Bronchial epithelial cell (primary cell): ENCODE data around the gene SNAP29. TPM values are rescaled to one million over a fixed set of nuclear protein-coding genes. Genes with fewer than 3 reads are reported as not detected.

Experiments used
- DNase-seq: peaks from one replicate; pipeline ENCODE4 v3.0.0-alpha.2; 2010; ENCODE audit warnings: low read depth
- FAIRE-seq: peaks from 2 replicates; lab custom pipeline; 2011; peaks lifted over from hg19 to GRCh38; lab: Jason Lieb, UNC
- H3K27me3 ChIP-seq: 2 replicates; pipeline ENCODE4 v1.5.1; 2011; ENCODE audit warnings: low read length; ENCODE audit not compliant: control insufficient read depth, insufficient read depth
- H3K36me3 ChIP-seq: 2 replicates; pipeline ENCODE4 v1.5.1; 2011; ENCODE audit warnings: low read length; ENCODE audit not compliant: control insufficient read depth, insufficient read depth
- H3K4me3 ChIP-seq: 2 replicates; pipeline ENCODE4 v1.5.1; 2011; ENCODE audit warnings: mild to moderate bottlenecking, low read depth, low read length, control low read depth
- CTCF ChIP-seq: IDR thresholded peaks from 2 replicates; pipeline ENCODE4 v1.5.1; 2011; ENCODE audit warnings: mild to moderate bottlenecking, moderate library complexity, low read length, control low read depth, inconsistent platforms; ENCODE audit not compliant: insufficient read depth, severe bottlenecking
- total RNA-seq: library from RNA; depleted of rRNA; stranded (reverse); fragments of >200 nt; gene quantifications from 2 replicates; pipeline ENCODE4 v1.2.1, GENCODE V29; 2014

The SNAP29 gene
- total RNA-seq, 1 donor from 2014 or later = 3.7 TPM

- FAIRE-seq (no peak), DNase-seq (no peak)
- no peak for TF ChIP-seq CTCF
- H3K36me3 ChIP-seq = peaks cover 6% of the 10 kb centered on the region
- no peak overlapping the region for H3K4me3 ChIP-seq
- no peaks in the 10 kb centered on the region for H3K27me3 ChIP-seq
Observed at GRCh38 chr22:20940186-20940651, 81.4 kb downstream of the SNAP29 start.

Other genes with a start within 250 kb of the SNAP29 start
- not detected in 2 replicates for gene SERPIND1, start 84.9 kb upstream of the SNAP29 start, total RNA-seq
- gene PI4KA, start 196 bp upstream of the SNAP29 start, total RNA-seq = 9.5 and 12.3 TPM in 2 replicates
- 64.8 and 72.9 TPM in 2 replicates for gene CRKL, start 58.4 kb downstream of the SNAP29 start, total RNA-seq
- gene AIFM3, start 108.2 kb downstream of the SNAP29 start, total RNA-seq = 2.4 and 2.8 TPM in 2 replicates
- gene LZTR1, start 123.3 kb downstream of the SNAP29 start, total RNA-seq = 14.7 and 23.2 TPM in 2 replicates
- gene THAP7, start 143.1 kb downstream of the SNAP29 start, total RNA-seq = 23.2 and 29.0 TPM in 2 replicates
- 0.13 and 0.26 TPM in 2 replicates for gene P2RX6, start 156.2 kb downstream of the SNAP29 start, total RNA-seq
- gene SLC7A4, start 173.6 kb downstream of the SNAP29 start, total RNA-seq = under 0.01 and 0.77 TPM in 2 replicates
- gene LRRC74B, start 186.9 kb downstream of the SNAP29 start, total RNA-seq = not detected in 2 replicates